ENCODE data around the gene EIF1.
A peak's percentile ranks its signal among the peaks of the same experiment; 100 is the strongest.
"Not testable (repeated sequence)": the region's sequence is repeated elsewhere in the genome, so short reads cannot be mapped to it uniquely, and the experiment has no call there.

EIF1 gene

GRCh38 chr17:41678907-41679739, 9.6 kb upstream of the EIF1 start:
- no peak for DNase-seq (ENCODE audit: low read depth in 2 of 2)

GRCh38 chr17:41679740-41680425, 8.8 kb upstream of the EIF1 start:
- no peak for DNase-seq (ENCODE audit: low read depth in 2 of 2)

GRCh38 chr17:41680426-41681040, 8.2 kb upstream of the EIF1 start:
- no peak for DNase-seq (ENCODE audit: low read depth in 2 of 2)

- DNase-seq (ENCODE audit: low read depth in 2 of 2) = no peak
These were observed 6.9 kb upstream of the EIF1 start for GRCh38 chr17:41681776-41682175.

GRCh38 chr17:41682631-41683030, 6.1 kb upstream of the EIF1 start:
- no peak for DNase-seq (ENCODE audit: low read depth in 2 of 2)

GRCh38 chr17:41683441-41684007, 5.2 kb upstream of the EIF1 start:
- DNase-seq (ENCODE audit: low read depth in 2 of 2) = no peak

GRCh38 chr17:41684035-41684434, 4.7 kb upstream of the EIF1 start:
- no peak for DNase-seq (ENCODE audit: low read depth in 2 of 2)

GRCh38 chr17:41685753-41686152, 2.9 kb upstream of the EIF1 start:
- not testable (repeated sequence) for DNase-seq (ENCODE audit: low read depth in 2 of 2)

GRCh38 chr17:41686281-41686680, 2.4 kb upstream of the EIF1 start:
- no peak for DNase-seq (ENCODE audit: low read depth in 2 of 2)

- no peak for DNase-seq (ENCODE audit: low read depth in 2 of 2)
These were observed 651 bp upstream of the EIF1 start for GRCh38 chr17:41687828-41688640.

GRCh38 chr17:41689497-41690299, 1.0 kb downstream of the EIF1 start:
- DNase-seq (ENCODE audit: low read depth in 2 of 2) = peak in 1 of 2 experiments; percentile 50

- no peak for DNase-seq (ENCODE audit: low read depth in 2 of 2)
These were observed 1.8 kb downstream of the EIF1 start for GRCh38 chr17:41690497-41690896.

GRCh38 chr17:41691031-41691777, 2.5 kb downstream of the EIF1 start:
- no peak for DNase-seq (ENCODE audit: low read depth in 2 of 2)

- no peak for DNase-seq (ENCODE audit: low read depth in 2 of 2)
These were observed 4.2 kb downstream of the EIF1 start for GRCh38 chr17:41692722-41693521.

GRCh38 chr17:41695134-41695661, 6.5 kb downstream of the EIF1 start:
- no peak for DNase-seq (ENCODE audit: low read depth in 2 of 2)

- peak; percentile 62 to 68 for DNase-seq (ENCODE audit: low read depth in 2 of 2)
These were observed 7.5 kb downstream of the EIF1 start for GRCh38 chr17:41695954-41696757.

- DNase-seq (ENCODE audit: low read depth in 2 of 2) = no peak
These were observed 8.7 kb downstream of the EIF1 start for GRCh38 chr17:41697122-41697962.

Data from fibroblast of skin of left quadriceps (primary cell).